ENCODE measurements around the gene PGA5.

The PGA5 gene

DNA sequence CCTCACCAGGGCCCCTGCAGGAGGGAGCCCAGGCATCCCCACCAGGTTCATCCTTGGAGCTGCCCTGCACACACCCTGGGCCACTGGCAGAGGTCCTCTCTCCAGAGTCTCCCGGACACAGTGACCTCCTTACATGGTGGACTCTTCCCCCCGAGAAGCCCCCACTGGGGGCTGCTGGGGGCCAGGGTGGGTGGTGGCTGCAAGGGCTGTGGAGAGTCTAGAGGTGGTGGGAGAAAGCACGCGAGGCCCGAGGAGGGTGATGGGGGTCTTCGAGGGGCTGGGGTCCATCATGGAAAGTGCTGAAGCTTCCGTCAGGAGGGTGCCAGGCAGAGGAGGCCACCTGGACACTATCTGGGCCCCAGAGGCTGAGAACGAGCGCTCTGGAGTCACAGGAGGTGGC lies 17.6 kb downstream of the PGA5 start:
- TF ChIP-seq, protein P1, sequence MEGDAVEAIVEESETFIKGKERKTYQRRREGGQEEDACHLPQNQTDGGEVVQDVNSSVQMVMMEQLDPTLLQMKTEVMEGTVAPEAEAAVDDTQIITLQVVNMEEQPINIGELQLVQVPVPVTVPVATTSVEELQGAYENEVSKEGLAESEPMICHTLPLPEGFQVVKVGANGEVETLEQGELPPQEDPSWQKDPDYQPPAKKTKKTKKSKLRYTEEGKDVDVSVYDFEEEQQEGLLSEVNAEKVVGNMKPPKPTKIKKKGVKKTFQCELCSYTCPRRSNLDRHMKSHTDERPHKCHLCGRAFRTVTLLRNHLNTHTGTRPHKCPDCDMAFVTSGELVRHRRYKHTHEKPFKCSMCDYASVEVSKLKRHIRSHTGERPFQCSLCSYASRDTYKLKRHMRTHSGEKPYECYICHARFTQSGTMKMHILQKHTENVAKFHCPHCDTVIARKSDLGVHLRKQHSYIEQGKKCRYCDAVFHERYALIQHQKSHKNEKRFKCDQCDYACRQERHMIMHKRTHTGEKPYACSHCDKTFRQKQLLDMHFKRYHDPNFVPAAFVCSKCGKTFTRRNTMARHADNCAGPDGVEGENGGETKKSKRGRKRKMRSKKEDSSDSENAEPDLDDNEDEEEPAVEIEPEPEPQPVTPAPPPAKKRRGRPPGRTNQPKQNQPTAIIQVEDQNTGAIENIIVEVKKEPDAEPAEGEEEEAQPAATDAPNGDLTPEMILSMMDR (IDR thresholded peaks at IDR 0.05): no peak
- no peak for DNase-seq (ENCODE audit: low spot score)
- Histone ChIP-seq H3K27ac (no peak overlapping the region), H3K4me3 (no peak overlapping the region)

DNA sequence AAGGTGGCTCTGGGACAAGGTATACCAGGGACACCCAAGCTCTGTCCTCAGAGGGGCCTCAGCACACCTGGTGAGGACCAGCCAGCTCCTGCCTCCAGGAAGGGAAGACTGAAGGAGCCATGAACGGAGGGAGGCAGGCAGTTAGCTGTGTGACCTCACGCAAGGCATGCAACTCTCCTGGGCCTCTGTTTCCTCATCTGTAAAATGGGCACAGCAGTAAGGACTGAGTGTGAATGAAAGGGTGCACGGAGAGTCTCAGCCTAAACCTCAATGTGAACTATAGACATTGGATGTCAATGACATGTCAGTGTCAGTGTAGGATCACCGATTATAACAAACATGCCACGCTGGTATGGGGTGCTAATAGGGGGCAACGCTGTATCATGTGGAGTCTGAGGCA lies 18.4 kb downstream of the PGA5 start:
- H3K4me3 ChIP-seq: no peak overlapping the region
- TF ChIP-seq, protein P1 (IDR thresholded peaks at IDR 0.05): no peak
- no peak for DNase-seq (ENCODE audit: low spot score)
- no peak overlapping the region for H3K27ac ChIP-seq

DNA sequence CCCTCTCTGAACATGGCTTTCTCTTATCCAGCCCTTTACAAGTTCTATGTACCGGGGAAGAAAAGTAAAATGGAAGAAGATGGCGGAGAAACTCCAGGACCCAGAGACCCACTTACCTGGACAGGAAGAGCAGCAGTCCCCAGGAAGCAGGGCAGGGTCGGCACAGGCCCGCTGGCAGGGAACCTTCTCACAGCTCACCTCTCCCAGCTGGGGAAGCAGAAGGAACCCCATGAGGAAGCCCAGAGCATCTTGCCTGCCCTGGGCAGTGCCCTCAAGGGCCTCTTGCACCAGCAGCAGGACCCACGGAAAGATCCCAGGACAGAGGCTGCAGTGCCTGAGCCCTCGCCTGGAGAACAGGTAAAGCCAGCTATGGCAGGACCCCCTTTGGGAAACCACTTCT lies 23.4 kb downstream of the PGA5 start:
- no peak for DNase-seq (ENCODE audit: low spot score)
- H3K4me3 ChIP-seq: no peak overlapping the region
- TF ChIP-seq, protein P1 (IDR thresholded peaks at IDR 0.05): no peak
- no peak overlapping the region for H3K27ac ChIP-seq

DNA sequence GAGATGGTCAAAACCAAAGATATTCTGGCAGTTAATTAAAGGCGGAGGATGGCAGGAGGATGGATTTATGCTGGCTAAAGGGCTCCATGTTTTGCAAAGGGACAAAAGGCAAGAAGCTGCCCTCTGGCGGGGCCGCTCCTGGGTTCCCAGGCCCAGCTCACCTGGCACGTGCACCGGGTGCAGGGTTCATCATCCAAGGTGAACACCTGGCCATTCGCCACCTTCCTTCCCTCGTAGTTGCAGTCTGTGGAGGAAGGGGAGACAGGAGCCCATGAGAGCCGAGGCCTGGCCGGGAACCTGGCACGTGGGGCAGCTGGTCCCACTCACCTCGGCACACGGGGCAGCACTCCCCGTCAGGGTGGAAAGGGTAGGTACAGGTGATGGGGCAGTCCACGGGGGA lies 23.8 kb downstream of the PGA5 start:
- H3K27ac ChIP-seq: no peak overlapping the region
- TF ChIP-seq, protein P1 (IDR thresholded peaks at IDR 0.05): no peak
- H3K4me3 ChIP-seq: no peak overlapping the region
- DNase-seq (ENCODE audit: low spot score): no peak

DNA sequence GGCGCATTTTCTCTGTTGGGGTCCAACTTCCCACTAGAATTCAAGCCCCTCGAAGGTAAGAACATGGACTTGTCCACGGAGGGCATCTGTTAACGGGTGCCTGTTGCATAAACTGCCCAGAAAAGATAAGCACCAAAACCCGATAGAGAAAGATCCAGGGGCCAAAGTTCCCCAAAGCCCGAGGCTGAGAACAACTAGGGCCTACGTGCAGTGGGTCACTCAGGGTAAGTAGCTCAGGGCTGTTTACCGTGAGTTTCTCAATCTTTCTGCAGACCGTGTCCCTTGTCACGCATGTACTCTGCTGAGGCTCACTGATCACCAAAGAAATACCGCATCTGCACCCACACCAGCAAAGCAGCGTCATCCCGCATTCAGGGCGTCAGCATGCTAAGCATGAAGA lies 24.4 kb downstream of the PGA5 start:
- TF ChIP-seq, protein P1 (IDR thresholded peaks at IDR 0.05): no peak
- DNase-seq (ENCODE audit: low spot score): no peak

DNA sequence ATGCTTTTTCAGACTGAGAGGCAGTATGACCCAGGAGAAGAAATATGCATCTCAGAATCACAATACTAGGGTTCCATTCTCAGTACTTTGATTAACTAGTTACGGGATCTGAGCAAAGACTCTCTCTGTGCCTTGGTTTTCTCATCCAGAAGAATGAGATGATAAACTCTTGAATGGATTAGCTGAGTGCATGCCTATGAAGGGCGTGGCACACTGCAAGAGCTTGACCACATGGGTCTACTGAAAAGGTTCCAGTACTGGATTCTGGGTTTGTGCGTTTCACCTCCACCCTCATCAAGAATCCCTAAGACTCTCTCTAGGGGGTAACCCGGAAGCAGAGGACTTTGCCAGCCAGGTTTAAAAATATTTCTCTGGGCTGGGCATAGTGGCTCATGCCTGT lies 25.6 kb downstream of the PGA5 start:
- no peak overlapping the region for H3K27ac ChIP-seq
- no peak overlapping the region for H3K4me3 ChIP-seq
- DNase-seq (ENCODE audit: low spot score): no peak
- TF ChIP-seq, protein P1 (IDR thresholded peaks at IDR 0.05): no peak

More for the DNA sequence above, 24.4 kb downstream of the PGA5 start:
- no peak overlapping the region for H3K27ac ChIP-seq
- no peak overlapping the region for H3K4me3 ChIP-seq

DNA sequence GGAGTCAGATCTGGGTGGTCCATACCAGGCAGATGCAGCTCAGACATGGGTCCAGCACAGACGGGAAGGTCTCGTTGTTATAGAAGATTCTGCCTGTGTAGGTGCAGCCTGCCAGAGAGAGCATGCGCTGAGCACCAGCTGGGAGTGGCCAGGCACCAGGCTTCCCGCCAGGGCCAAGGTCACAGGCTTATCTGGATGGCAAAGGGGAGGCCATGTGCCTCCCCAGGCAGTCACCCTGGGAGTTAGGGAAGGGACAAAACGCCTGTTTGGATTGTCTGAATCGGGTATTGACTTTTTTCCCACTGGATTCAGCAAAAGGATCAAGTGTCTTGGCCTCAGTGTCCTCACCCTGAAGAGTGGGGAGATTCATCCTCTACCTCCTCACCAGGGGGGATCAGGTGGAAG lies 26.5 kb downstream of the PGA5 start:
- Histone ChIP-seq H3K27ac (no peak overlapping the region), H3K4me3 (no peak overlapping the region)
- TF ChIP-seq, protein P1 (IDR thresholded peaks at IDR 0.05): no peak
- no peak for DNase-seq (ENCODE audit: low spot score)

Measured in coronary artery (tissue), 2 donors.